HAP-1 (cell line): ENCODE measurements around the gene CORO1A.
A peak's percentile ranks its signal among the peaks of the same experiment; 100 is the strongest.

Experiments
- DNase-seq, 2 experiments: peaks; one replicate each; pipeline ENCODE4 v3.0.0-alpha.2; 2016 to 2020; ENCODE audit warnings: low spot score in 2 of 2
- H3K27me3 ChIP-seq: fragments of 250-450 bp; sonication (Bioruptor Pico); 2 replicates; pipeline ENCODE4 v1.5.1; 2020; ENCODE audit warnings: low read depth, mild to moderate bottlenecking, moderate library complexity
- H3K36me3 ChIP-seq: fragments of 250-450 bp; sonication (Bioruptor Pico); replicated peaks from 2 replicates; pipeline ENCODE4 v1.5.1; 2020; ENCODE audit warnings: mild to moderate bottlenecking
- H3K4me1 ChIP-seq: fragments of 250-450 bp; sonication (Bioruptor Pico); 2 replicates; pipeline ENCODE4 v1.5.1; 2020; ENCODE audit warnings: mild to moderate bottlenecking
- H3K4me3 ChIP-seq: fragments of 250-450 bp; sonication (Bioruptor Pico); 2 replicates; pipeline ENCODE4 v1.5.1; 2020; ENCODE audit warnings: mild to moderate bottlenecking, moderate library complexity
- H3K9me3 ChIP-seq: fragments of 250-450 bp; sonication (Bioruptor Pico); 2 replicates; pipeline ENCODE4 v1.5.1; 2020; ENCODE audit warnings: mild to moderate bottlenecking, moderate library complexity
- in situ Hi-C: fragments of 300-500 bp; cut with MboI; formaldehyde crosslinking; loops from 3 replicates; pipeline ENCODE4 v1.14.3; 2020; ENCODE audit warnings: low sequenced_read_pairs, inconsistent platforms, mixed read lengths

Gene CORO1A

DNA sequence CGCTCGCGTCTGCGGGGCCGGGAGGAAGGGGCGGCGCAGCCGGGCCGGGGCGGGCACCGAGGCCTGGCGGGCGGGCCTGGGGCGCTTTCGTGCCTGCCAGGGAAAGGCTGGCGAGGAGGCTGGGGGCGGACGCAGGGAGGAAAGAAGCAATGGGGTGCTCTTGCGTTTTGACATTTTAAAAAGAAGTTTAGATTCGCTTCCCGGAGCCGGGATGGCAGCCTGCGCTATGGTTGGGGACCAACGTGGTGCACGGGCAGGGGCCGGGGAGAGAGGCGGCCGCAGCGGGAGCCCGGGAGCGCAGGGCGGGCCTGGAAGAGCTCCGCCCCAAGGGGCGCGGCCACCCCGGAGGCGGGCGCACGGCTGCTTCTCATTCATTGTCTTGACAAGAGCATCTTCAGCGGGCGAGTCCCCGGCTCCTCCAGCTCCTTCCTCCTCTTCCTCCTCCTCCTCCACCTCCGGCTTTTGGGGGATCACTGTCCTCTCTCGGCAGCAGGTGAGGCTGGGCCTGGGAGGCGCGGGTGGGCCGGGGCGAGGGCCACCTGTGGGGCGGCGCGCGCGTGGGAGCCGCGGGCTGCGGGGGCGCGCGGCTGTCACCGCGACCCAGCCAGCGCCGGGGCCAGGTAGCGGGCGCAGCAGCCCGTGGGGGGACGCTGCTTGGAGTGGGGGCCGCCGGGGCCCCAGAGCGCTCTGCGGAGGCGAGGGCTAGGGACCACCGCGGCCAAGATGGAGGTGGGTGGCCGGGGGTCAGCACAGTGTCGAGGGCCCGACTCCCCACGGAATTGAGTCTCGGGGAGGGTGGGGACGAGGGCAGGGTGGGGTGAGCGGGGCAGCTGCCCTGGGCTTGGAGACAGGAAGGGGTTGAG, at the start of gene CORO1A:
TSS of gene CORO1A (plus strand) at position 370 of the 863 bp plus-strand sequence. CDS start 1,608 bp downstream, outside the sequence.
- Histone ChIP-seq H3K9me3 (no peaks in the 10 kb centered on the region), H3K4me1 (peaks cover 8% of the 10 kb centered on the region), H3K27me3 (no peaks in the 10 kb centered on the region), H3K4me3 (peak within 1 kb of the TSS; percentile 34), H3K36me3 (peaks cover 6% of the 10 kb centered on the region)
- in situ Hi-C loops: no loop called here
- DNase-seq: peak; percentile 82 to 92

DNA sequence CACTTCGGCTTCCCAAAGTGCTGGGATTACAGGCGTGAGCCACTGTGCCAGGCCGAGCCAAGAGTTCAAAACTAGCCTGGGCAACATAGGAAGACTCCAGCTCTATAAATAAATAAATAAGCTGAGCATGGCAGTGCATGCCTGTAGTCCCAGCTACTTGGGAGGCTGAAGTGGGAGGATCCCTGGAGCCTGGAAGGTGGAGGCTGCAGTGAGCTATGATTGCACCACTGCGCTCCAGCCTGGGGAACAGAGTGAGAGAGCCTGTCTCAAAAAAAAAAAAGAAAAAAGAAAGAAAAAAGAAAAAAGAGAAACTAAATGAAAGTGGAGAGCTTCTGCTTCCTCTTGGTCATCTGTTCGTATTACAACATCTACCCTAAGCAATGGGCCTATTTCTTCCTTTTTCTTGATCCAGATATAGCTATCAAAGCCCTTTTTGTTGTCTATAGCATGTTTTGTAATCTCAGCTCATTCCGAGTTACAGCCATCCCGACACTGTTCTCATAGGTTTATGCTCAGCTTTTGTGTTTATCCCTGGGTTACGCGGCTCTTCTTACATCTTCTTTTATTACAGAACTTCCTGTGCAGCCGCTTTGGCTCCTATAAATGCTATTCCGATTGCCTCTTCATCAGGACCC, 46.3 kb upstream of the CORO1A start:
- no peak for DNase-seq
- Histone ChIP-seq H3K4me1 (no peaks in the 10 kb centered on the region), H3K9me3 (no peaks in the 10 kb centered on the region), H3K36me3 (no peaks in the 10 kb centered on the region), H3K27me3 (no peaks in the 10 kb centered on the region), H3K4me3 (no peak overlapping the region)
- in situ Hi-C loops: no loop called here

DNA sequence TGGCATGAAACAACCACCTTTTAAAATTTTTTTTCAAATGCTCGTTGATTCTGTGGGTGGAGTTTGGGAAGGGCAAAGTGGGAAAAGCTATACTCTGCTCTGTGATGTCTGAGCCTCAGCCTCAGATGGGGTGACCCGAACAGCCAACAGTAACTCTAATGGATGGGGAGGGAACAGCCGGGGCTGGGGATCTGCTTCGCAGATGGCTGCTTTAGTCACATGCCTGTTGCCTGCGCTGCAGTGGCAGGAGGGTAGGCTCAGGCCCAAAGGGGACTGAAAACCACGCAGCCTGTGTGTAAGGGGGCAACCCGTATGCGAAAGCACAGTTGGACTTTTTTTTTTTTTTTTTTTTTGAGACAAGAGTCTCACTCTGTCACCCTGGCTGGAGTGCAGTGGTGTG, 45.5 kb upstream of the CORO1A start:
- no peaks in the 10 kb centered on the region for H3K27me3 ChIP-seq
- H3K9me3 ChIP-seq: no peaks in the 10 kb centered on the region
- no peak for DNase-seq
- H3K4me3 ChIP-seq: no peak overlapping the region
- in situ Hi-C loops: no loop called here
- no peaks in the 10 kb centered on the region for H3K4me1 ChIP-seq
- no peaks in the 10 kb centered on the region for H3K36me3 ChIP-seq

DNA sequence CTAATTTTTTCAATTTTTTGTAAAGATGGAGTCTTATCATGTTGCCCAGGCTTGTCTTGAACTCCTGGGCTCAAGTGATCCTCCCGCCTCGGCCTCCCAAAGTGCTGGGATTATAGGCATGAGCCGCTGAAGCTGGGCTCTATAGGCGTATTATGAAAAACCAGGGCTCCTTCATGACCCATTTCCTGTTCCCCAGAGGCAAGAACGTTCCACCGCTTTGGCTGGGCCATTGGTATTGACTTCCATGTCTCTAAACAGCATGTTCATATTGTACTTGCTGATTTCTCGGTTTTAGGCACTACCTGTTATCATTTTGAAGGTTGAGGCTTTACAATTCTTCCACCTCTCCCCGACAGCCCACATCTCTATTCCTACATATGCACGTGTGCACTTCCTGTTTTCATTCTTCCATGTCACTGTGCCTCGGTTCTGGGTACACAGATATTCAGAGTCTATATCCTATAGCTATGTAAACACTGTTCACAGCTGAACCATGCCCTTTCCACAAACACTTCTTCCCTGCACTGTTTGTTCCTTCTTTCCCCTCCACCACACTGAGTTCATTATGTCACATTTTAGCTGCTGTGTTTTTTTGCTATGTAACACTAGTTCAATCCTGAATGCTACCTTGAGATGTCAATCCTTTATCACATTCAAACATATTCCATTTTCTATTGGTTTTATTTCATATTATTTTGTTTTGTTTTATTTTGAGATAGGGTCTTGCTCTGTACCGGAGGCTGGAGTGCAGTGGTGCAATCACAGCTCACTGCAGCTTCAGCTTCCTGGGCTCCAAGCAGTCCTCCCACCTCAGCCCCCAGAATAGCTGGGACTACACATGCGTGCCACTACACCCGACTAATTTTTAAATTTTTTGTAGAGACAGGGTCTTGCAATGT, 43.6 kb upstream of the CORO1A start:
- Histone ChIP-seq H3K9me3 (no peaks in the 10 kb centered on the region), H3K4me1 (no peaks in the 10 kb centered on the region), H3K4me3 (no peak overlapping the region), H3K36me3 (no peaks in the 10 kb centered on the region), H3K27me3 (no peaks in the 10 kb centered on the region)
- no peak for DNase-seq
- in situ Hi-C loops: no loop called here

DNA sequence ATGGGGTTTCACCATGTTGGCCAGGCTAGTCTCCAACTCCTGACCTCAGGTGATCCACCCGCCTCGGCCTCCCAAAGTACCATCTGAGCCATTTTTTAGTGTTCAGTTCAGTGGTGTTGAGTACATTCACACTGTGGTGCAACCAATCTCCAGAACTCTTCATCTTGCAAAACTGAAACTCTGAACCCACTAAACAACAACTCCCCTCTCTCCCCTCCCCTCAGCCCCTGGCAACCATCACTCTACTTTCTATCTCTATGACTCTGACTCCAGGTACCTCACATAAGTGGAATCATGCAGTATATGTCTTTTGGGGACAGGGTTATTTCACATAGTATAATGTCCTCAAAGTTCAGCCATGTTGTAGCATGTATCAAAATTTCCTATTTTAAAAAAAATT, 41.7 kb upstream of the CORO1A start:
- Histone ChIP-seq H3K36me3 (no peaks in the 10 kb centered on the region), H3K4me1 (no peaks in the 10 kb centered on the region), H3K9me3 (no peaks in the 10 kb centered on the region), H3K4me3 (no peak overlapping the region), H3K27me3 (no peaks in the 10 kb centered on the region)
- in situ Hi-C loops: no loop called here
- no peak for DNase-seq

DNA sequence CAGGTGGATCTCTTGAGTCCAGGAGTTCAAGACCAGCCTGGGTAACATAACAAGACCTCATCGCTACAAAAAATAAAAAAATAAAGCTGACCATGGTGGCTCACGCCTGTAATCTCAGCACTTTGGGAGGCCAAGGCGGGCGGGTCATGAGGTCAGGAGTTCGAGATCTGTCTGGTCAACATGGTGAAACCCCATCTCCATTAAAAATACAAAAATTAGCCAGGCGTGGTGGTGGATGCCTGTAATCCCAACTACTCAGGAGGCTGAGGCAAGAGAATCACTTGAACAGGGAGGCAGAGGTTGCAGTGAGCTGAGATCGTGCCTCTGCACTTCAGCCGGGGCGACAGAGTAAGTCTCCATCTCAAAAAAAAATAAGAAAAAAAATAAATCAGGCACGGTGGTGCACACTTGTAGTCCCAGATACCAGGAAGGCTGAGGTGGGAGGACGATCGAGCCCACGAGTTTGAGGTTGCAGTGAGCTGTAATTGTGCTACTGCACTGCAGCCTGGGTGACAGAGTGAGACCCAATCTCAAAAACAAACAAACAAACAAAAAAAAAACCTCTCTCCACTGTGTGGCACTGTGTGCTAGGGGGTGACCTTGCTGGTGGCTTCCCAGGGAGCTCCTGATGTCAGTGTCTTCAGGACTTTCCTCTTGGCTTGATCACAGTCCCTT, 40.6 kb upstream of the CORO1A start:
- in situ Hi-C loops: no loop called here
- DNase-seq: no peak
- Histone ChIP-seq H3K9me3 (no peaks in the 10 kb centered on the region), H3K36me3 (no peaks in the 10 kb centered on the region), H3K4me1 (no peaks in the 10 kb centered on the region), H3K27me3 (no peaks in the 10 kb centered on the region), H3K4me3 (no peak overlapping the region)

DNA sequence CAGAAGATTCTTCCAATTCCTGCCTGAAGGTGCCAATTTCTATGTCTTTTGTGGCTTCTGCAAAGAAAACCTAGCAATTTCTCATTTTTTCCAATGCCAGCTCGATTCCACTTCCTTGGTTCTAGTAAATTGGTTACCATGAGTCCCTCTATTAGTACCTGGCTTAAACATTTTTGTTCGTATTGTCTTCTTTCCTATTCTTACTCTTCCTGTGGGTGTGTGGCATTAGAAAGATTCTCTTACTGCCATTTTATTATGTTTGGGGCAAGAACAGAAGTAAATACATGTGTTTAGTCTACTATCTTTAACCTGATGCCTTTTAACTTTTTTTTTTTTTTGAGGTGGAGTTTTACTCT, 40.1 kb upstream of the CORO1A start:
- no peaks in the 10 kb centered on the region for H3K36me3 ChIP-seq
- H3K9me3 ChIP-seq: no peaks in the 10 kb centered on the region
- in situ Hi-C loops: no loop called here
- no peaks in the 10 kb centered on the region for H3K27me3 ChIP-seq
- DNase-seq: no peak
- H3K4me1 ChIP-seq: no peaks in the 10 kb centered on the region
- no peak overlapping the region for H3K4me3 ChIP-seq

DNA sequence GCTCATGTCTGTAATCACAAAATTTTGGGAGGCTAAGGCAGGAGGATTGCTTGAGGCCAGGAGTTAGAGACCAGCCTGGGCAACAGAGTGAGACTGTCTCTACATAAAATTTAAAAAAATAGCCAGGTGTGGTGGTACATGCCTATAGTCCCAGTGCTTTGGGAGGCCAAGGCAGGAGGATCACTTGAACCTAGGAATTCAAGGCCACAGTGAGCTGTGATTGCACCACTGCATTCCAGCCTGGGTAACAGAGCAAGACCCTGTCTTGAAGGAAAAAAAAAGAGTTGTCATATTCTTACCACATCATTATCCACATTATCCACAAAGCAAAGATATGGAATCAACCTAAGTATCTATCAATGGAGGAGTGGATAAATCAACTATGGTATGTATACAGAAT, 39.4 kb upstream of the CORO1A start:
- no peaks in the 10 kb centered on the region for H3K27me3 ChIP-seq
- no peaks in the 10 kb centered on the region for H3K36me3 ChIP-seq
- H3K9me3 ChIP-seq: peaks cover 6% of the 10 kb centered on the region; the same call in 1 of the 2 replicates
- no peaks in the 10 kb centered on the region for H3K4me1 ChIP-seq
- no peak for DNase-seq
- no peak overlapping the region for H3K4me3 ChIP-seq
- in situ Hi-C loops: no loop called here

DNA sequence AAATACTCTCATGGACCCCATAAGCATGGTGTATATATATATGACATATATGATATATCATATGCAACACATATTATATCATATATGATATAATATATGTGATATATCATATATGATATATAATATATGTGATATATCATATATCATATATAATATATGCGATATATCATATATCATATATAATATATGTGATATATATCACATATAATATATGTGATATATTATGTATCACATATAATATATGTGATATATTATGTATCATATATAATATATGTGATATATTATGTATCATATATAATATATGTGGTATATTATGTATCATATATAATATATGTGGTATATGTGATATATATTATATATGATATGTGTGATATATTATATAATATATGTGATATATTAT, 38.5 kb upstream of the CORO1A start:
- in situ Hi-C loops: no loop called here
- H3K4me1 ChIP-seq: no peaks in the 10 kb centered on the region
- no peak for DNase-seq
- H3K36me3 ChIP-seq: no peaks in the 10 kb centered on the region
- H3K27me3 ChIP-seq: no peaks in the 10 kb centered on the region
- no peak overlapping the region for H3K4me3 ChIP-seq
- H3K9me3 ChIP-seq: peaks cover 15% of the 10 kb centered on the region

DNA sequence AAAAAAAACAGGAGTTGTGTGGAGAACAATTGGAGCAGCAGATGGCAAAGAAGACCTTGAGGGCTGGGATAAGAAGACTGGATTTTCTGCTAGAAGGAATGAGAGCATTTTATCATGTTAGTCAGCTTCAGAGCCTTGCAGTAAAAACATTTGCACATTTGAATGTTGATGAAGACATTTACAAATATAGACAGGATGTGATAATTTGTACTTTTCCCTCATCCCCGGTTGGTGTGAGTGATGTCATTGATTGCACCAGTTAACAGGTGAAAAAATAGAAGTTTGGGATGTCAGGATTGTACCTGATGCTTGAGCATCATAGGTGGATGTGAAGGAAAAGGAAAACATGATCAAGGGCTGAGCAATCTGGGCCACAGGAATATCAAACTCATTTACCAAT, 37.7 kb upstream of the CORO1A start:
- no peak for DNase-seq
- Histone ChIP-seq H3K4me1 (no peaks in the 10 kb centered on the region), H3K4me3 (no peak overlapping the region), H3K27me3 (no peaks in the 10 kb centered on the region), H3K9me3 (peaks cover 16% of the 10 kb centered on the region), H3K36me3 (no peaks in the 10 kb centered on the region)
- in situ Hi-C loops: no loop called here

DNA sequence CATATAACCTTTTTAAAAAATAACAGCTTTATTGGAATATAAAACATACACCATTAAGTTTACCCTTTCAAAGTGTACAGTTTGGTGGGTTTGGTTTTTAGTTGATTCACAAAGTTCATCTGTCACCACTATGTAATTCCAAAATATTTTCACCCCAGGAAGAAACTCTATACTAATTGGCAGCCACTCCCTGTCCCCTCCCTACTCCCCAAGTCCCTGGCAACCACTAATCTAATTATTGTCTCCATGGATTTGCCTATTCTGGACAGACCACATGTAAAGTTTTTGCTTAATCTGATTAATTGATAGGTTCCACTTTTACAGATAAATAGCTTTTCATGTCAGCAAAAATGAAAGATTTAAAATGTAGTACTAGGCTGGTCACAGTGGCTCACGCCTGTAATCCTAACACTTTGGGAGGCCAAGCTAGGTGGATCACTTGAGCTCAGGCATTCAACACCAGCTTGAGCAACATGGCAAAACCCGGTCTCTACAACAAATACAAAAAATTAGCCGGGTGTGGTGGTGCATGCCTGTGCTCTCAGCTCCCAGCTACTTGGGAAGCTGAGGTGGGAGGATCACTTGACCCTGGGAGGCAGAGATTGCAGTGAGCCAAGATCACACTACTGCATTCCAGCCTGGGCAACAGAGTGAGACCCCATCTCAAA, 35.4 kb upstream of the CORO1A start:
- no peak for DNase-seq
- Histone ChIP-seq H3K4me3 (no peak overlapping the region), H3K9me3 (peaks cover 16% of the 10 kb centered on the region), H3K4me1 (no peaks in the 10 kb centered on the region), H3K27me3 (no peaks in the 10 kb centered on the region), H3K36me3 (no peaks in the 10 kb centered on the region)
- in situ Hi-C loops: no loop called here

DNA sequence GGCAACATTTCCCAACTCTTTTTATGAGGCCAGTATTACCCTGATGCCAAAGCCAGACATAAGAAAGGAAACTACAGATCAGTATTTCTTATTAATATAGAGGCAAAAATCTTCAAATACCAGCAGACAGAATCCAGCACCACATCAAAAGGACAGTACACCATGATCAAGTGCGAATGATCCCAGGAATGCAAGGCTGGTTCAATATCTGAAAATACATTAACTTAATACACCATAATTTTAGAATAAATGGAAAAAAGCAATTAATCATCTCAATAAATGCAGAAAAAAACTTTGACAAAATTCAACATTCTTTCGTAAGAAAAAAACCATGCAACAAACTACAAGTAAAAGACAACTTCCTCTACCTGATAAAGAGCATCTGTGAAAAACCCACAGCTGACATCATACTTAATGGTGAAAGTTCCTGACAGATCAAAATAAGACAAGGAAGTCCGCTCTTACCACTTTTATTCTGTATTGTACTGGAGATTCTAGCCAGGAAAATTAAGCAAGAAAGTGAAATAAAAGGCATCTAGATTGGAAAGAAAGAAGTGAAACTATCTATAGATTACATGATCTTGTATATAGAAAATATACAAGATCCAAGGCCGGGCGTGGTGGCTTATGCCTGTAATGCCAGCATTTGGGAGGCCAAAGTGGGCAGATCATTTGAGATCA, 34.0 kb upstream of the CORO1A start:
- no peak for DNase-seq
- in situ Hi-C loops: no loop called here
- Histone ChIP-seq H3K36me3 (no peaks in the 10 kb centered on the region), H3K27me3 (no peaks in the 10 kb centered on the region), H3K4me3 (no peak overlapping the region), H3K9me3 (peaks cover 16% of the 10 kb centered on the region), H3K4me1 (no peaks in the 10 kb centered on the region)

DNA sequence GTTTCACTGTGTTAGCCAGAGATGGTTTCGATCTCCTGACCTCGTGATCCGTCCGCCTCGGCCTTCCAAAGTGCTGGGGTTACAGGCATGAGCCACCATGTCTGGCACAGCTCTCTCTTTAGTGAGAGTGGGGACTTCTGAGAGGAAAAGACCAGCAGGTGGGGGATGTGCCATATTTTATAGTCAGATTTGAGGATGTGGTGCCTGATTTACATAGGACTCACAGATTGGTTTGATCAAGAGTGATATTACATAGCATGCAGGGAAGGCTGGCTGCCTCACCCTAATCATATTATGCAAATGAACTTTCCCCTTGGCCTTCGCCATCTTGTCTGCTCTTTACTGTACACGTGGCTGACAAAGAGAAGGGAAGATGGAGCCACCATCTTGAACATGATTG, 32.3 kb upstream of the CORO1A start:
- Histone ChIP-seq H3K9me3 (peaks cover 16% of the 10 kb centered on the region), H3K27me3 (no peaks in the 10 kb centered on the region), H3K4me1 (no peaks in the 10 kb centered on the region), H3K4me3 (no peak overlapping the region), H3K36me3 (no peaks in the 10 kb centered on the region)
- no peak for DNase-seq
- in situ Hi-C loops: no loop called here
